H9 (cell line): ENCODE data around the gene ZBBX. TPM values are rescaled to one million over a fixed set of nuclear protein-coding genes. Genes with fewer than 3 reads are reported as not detected.

Experiments
- DNase-seq: peaks from one replicate; pipeline ENCODE4 v3.0.0-alpha.2; 2017
- H2AFZ ChIP-seq: one replicate; pipeline ENCODE4 v1.6.1; 2013; ENCODE audit warnings: mild to moderate bottlenecking, low read length, control low read depth, moderate library complexity
- H2AK5ac ChIP-seq: 2 replicates; pipeline ENCODE4 v1.6.1; 2013; ENCODE audit warnings: low read length, control low read depth, mixed read lengths; ENCODE audit not compliant: insufficient read length
- H2BK120ac ChIP-seq: one replicate; pipeline ENCODE4 v1.6.1; 2013; ENCODE audit warnings: low read depth, mild to moderate bottlenecking, low read length, control low read depth, inconsistent platforms; ENCODE audit not compliant: poor library complexity, severe bottlenecking
- H2BK12ac ChIP-seq: 2 replicates; pipeline ENCODE4 v1.6.1; 2013; ENCODE audit warnings: low read length, control low read depth, mixed read lengths, low read depth; ENCODE audit not compliant: insufficient read length
- H2BK15ac ChIP-seq: 2 replicates; pipeline ENCODE4 v1.6.1; 2013; ENCODE audit warnings: low read depth, low read length, control low read depth
- H2BK20ac ChIP-seq: one replicate; pipeline ENCODE4 v1.6.1; 2013; ENCODE audit warnings: low read depth, mild to moderate bottlenecking, low read length, control low read depth, inconsistent platforms; ENCODE audit not compliant: poor library complexity, severe bottlenecking
- H2BK5ac ChIP-seq: 2 replicates; pipeline ENCODE4 v1.6.1; 2013; ENCODE audit warnings: low read length, control low read depth, mixed read lengths; ENCODE audit not compliant: insufficient read length
- H3K14ac ChIP-seq: 2 replicates; pipeline ENCODE4 v1.6.1; 2013; ENCODE audit warnings: low read length, control low read depth; ENCODE audit not compliant: insufficient read depth
- H3K18ac ChIP-seq: 2 replicates; pipeline ENCODE4 v1.6.1; 2013; ENCODE audit warnings: low read depth, mild to moderate bottlenecking, mixed read lengths, low read length, control low read depth; ENCODE audit not compliant: insufficient read length
- H3K23ac ChIP-seq: 2 replicates; pipeline ENCODE4 v1.6.1; 2013; ENCODE audit warnings: low read length, control low read depth, mixed read lengths, low read depth; ENCODE audit not compliant: insufficient read length
- H3K23me2 ChIP-seq: 2 replicates; pipeline ENCODE4 v1.6.1; 2013; ENCODE audit warnings: low read depth, mild to moderate bottlenecking, mixed read lengths, low read length, control low read depth; ENCODE audit not compliant: insufficient read length, poor library complexity, severe bottlenecking
- H3K27ac ChIP-seq: 2 replicates; pipeline ENCODE4 v1.5.1; 2013; ENCODE audit warnings: low read length, control low read depth, mixed read lengths, low read depth; ENCODE audit not compliant: insufficient read length
- H3K27me3 ChIP-seq: 2 replicates; pipeline ENCODE4 v1.6.1; 2013; ENCODE audit warnings: low read length, control low read depth, inconsistent platforms; ENCODE audit not compliant: insufficient read depth
- H3K4ac ChIP-seq: 2 replicates; pipeline ENCODE4 v1.6.1; 2013; ENCODE audit warnings: low read depth, mild to moderate bottlenecking, control low read depth, inconsistent platforms, low read length, moderate library complexity
- H3K4me1 ChIP-seq: 2 replicates; pipeline ENCODE4 v1.6.1; 2013; ENCODE audit warnings: low read length, control low read depth, inconsistent platforms; ENCODE audit not compliant: insufficient read depth
- H3K4me2 ChIP-seq: 2 replicates; pipeline ENCODE4 v1.6.1; 2013; ENCODE audit warnings: low read length, control low read depth, mixed read lengths; ENCODE audit not compliant: insufficient read length, insufficient read depth
- H3K56ac ChIP-seq: 2 replicates; pipeline ENCODE4 v1.6.1; 2013; ENCODE audit warnings: low read depth, mild to moderate bottlenecking, mixed read lengths, low read length, control low read depth; ENCODE audit not compliant: insufficient read length
- H3K79me1 ChIP-seq: 2 replicates; pipeline ENCODE4 v1.6.1; 2013; ENCODE audit warnings: low read depth, mild to moderate bottlenecking, moderate library complexity, low read length, control low read depth, inconsistent platforms; ENCODE audit not compliant: insufficient read depth, poor library complexity, severe bottlenecking
- H3K79me2 ChIP-seq: 2 replicates; pipeline ENCODE4 v1.6.1; 2013; ENCODE audit warnings: low read length, control low read depth, inconsistent platforms; ENCODE audit not compliant: insufficient read depth
- H3K9ac ChIP-seq: 2 replicates; pipeline ENCODE4 v1.6.1; 2013; ENCODE audit warnings: low read length, control low read depth, mixed read lengths; ENCODE audit not compliant: insufficient read length; ENCODE audit errors: extremely low read depth
- H3K9me3 ChIP-seq: one replicate; pipeline ENCODE4 v1.6.1; 2013; ENCODE audit warnings: low read depth, low read length, inconsistent platforms; ENCODE audit not compliant: control insufficient read depth
- H3T11ph ChIP-seq: one replicate; pipeline ENCODE4 v1.6.1; 2013; ENCODE audit warnings: mild to moderate bottlenecking, low read length, control low read depth, inconsistent platforms
- H4K20me1 ChIP-seq: one replicate; pipeline ENCODE4 v1.6.1; 2013; ENCODE audit not compliant: control insufficient read depth, insufficient read length, insufficient read depth
- H4K5ac ChIP-seq: 2 replicates; pipeline ENCODE4 v1.6.1; 2013; ENCODE audit warnings: low read depth, mild to moderate bottlenecking, mixed read lengths, low read length, control low read depth; ENCODE audit not compliant: insufficient read length
- H4K8ac ChIP-seq: replicated peaks from 2 replicates; pipeline ENCODE4 v1.6.1; 2013; ENCODE audit warnings: low read length, control low read depth, mixed read lengths, low read depth; ENCODE audit not compliant: insufficient read length
- H4K91ac ChIP-seq: 2 replicates; pipeline ENCODE4 v1.6.1; 2013; ENCODE audit warnings: low read depth, mild to moderate bottlenecking, moderate library complexity, mixed read lengths, low read length, control low read depth; ENCODE audit not compliant: insufficient read length
- H3K27ac Mint-ChIP-seq, 3 experiments: 2 replicates in 2 of 3; 3 replicates in 1 of 3; pipeline ENCODE4 v1.8.0; 2020 to 2021; ENCODE audit warnings: mixed read lengths in 3 of 3, mild to moderate bottlenecking in 1 of 3, moderate library complexity in 1 of 3
- H3K27me3 Mint-ChIP-seq: 2 replicates; pipeline ENCODE4 v1.8.0; 2021; ENCODE audit warnings: low read depth, mild to moderate bottlenecking, moderate library complexity, mixed read lengths
- H3K36me3 Mint-ChIP-seq, 3 experiments: 2 replicates in 2 of 3; 3 replicates in 1 of 3; pipeline ENCODE4 v1.8.0; 2020 to 2021; ENCODE audit warnings: low read depth in 3 of 3, mixed read lengths in 3 of 3; ENCODE audit not compliant: insufficient read depth in 1 of 3
- H3K4me1 Mint-ChIP-seq, 2 experiments: 2 replicates each; pipeline ENCODE4 v1.8.0; 2020; ENCODE audit warnings: mixed read lengths in 2 of 2
- H3K4me3 Mint-ChIP-seq, 2 experiments: 2 replicates in 1 of 2; 3 replicates in 1 of 2; pipeline ENCODE4 v1.8.0; 2020 to 2021; ENCODE audit warnings: mild to moderate bottlenecking in 2 of 2, mixed read lengths in 2 of 2, moderate library complexity in 1 of 2
- H3K9me3 Mint-ChIP-seq, 2 experiments: 2 replicates in 1 of 2; 3 replicates in 1 of 2; pipeline ENCODE4 v1.8.0; 2020; ENCODE audit warnings: mild to moderate bottlenecking in 2 of 2, mixed read lengths in 2 of 2, moderate library complexity in 1 of 2
- WGBS: extraction: QIAGEN DNeasy Blood & Tissue Kit; methylation state at CpG from one replicate; pipeline ENCODE4 v1.1.7; 2013; ENCODE audit warnings: missing lambda C conversion rate, low lambda C conversion rate, mixed read lengths; ENCODE audit not compliant: insufficient read length; ENCODE audit errors: extremely low coverage; 5-methylcytosine and 5-hydroxymethylcytosine counted together
- total RNA-seq: library from RNA; stranded (reverse); gene quantifications from 2 replicates; pipeline ENCODE4 v1.2.1, GENCODE V29; 2021
- TF ChIP-seq, protein P1 (sequence below): fragments of 200-600 bp; sonication (generic); conservative IDR thresholded peaks from 3 replicates; pipeline ENCODE4 v1.8.0; 2021; ENCODE audit warnings: antibody characterized with exemption, mild to moderate bottlenecking

The ZBBX gene
- total RNA-seq, 1 experiment from 2014 or later = 2.4 TPM

- Mint-ChIP-seq H3K27me3 (no peaks in the 10 kb centered on the region), H3K27ac (no peak overlapping the region), H3K4me3 (no peak overlapping the region), H3K36me3 (no peaks in the 10 kb centered on the region), H3K4me1 (no peaks in the 10 kb centered on the region), H3K9me3 (no peaks in the 10 kb centered on the region)
- no peak overlapping the region for H2BK15ac ChIP-seq
- H3K4ac ChIP-seq = no peak overlapping the region
- H3K56ac ChIP-seq = no peak overlapping the region
- no peak overlapping the region for H3K27ac ChIP-seq
- no peak overlapping the region for H4K5ac ChIP-seq
- no peak overlapping the region for H3K9ac ChIP-seq
- H2AK5ac ChIP-seq = no peak overlapping the region
- TF ChIP-seq, protein P1, sequence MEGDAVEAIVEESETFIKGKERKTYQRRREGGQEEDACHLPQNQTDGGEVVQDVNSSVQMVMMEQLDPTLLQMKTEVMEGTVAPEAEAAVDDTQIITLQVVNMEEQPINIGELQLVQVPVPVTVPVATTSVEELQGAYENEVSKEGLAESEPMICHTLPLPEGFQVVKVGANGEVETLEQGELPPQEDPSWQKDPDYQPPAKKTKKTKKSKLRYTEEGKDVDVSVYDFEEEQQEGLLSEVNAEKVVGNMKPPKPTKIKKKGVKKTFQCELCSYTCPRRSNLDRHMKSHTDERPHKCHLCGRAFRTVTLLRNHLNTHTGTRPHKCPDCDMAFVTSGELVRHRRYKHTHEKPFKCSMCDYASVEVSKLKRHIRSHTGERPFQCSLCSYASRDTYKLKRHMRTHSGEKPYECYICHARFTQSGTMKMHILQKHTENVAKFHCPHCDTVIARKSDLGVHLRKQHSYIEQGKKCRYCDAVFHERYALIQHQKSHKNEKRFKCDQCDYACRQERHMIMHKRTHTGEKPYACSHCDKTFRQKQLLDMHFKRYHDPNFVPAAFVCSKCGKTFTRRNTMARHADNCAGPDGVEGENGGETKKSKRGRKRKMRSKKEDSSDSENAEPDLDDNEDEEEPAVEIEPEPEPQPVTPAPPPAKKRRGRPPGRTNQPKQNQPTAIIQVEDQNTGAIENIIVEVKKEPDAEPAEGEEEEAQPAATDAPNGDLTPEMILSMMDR = no peak
- no peak overlapping the region for H2BK120ac ChIP-seq
- no peak overlapping the region for H2AFZ ChIP-seq
- H4K8ac ChIP-seq = no peak overlapping the region
- no peaks in the 10 kb centered on the region for H3K79me2 ChIP-seq
- no CpG with 5 or more reads among the region's 2 CpGs for WGBS
- H3K23ac ChIP-seq = no peak overlapping the region
- no peak overlapping the region for H3K4me2 ChIP-seq
- no peaks in the 10 kb centered on the region for H3K23me2 ChIP-seq
- H3K9me3 ChIP-seq = no peaks in the 10 kb centered on the region
- H3T11ph ChIP-seq = no peak overlapping the region
- no peaks in the 10 kb centered on the region for H3K27me3 ChIP-seq
- H4K20me1 ChIP-seq = no peaks in the 10 kb centered on the region
- no peak overlapping the region for H2BK5ac ChIP-seq
- H3K18ac ChIP-seq = no peak overlapping the region
- no peak for DNase-seq
- H3K14ac ChIP-seq = no peak overlapping the region
- no peak overlapping the region for H2BK20ac ChIP-seq
- no peak overlapping the region for H4K91ac ChIP-seq
- H3K79me1 ChIP-seq = no peaks in the 10 kb centered on the region
- H2BK12ac ChIP-seq = no peak overlapping the region
- no peaks in the 10 kb centered on the region for H3K4me1 ChIP-seq
Observed at GRCh38 chr3:167318306-167318705, 61.8 kb downstream of the ZBBX start.
